Measurements from ENCODE around the gene LAMB4. TPM values are rescaled to one million over a fixed set of nuclear protein-coding genes. Genes with fewer than 3 reads are reported as not detected.

LAMB4 gene
- total and polyA plus RNA-seq, 2 of the 8 experiments (the other 6 are each of a cell fraction or from before 2014, with no cell fraction given): not detected

- no peak overlapping the region for H2BK15ac ChIP-seq (ENCODE audit: low read length)
- H4K5ac ChIP-seq (ENCODE audit: insufficient read length, low read depth, low read length): no peak overlapping the region
- no peak overlapping the region for H4K91ac ChIP-seq (replicated peaks; ENCODE audit: insufficient read length, low read length)
- no peak overlapping the region for H3K23ac ChIP-seq (ENCODE audit: insufficient read length)
- no peaks in the 10 kb centered on the region for H3K9me3 ChIP-seq (ENCODE audit: insufficient read depth in 2 of 2, low read depth in 1 of 2, low read length in 1 of 2)
- no peak overlapping the region for H3K9ac ChIP-seq (replicated peaks in 1 of 4; ENCODE audit: extremely low read depth in 1 of 4, low read depth in 3 of 4, low read length in 3 of 4)
- H3K4ac ChIP-seq (replicated peaks; ENCODE audit: insufficient read length, low read depth, low read length): no peak overlapping the region
- H3K4me1 ChIP-seq (replicated peaks in 1 of 4; ENCODE audit: control insufficient read depth in 3 of 4, insufficient read depth in 4 of 4, low read length in 3 of 4): peaks cover 0 to 5% (median 0%) of the 10 kb centered on the region in 4 experiments; a peak in 3 of 7 replicates
- H3K56ac ChIP-seq (replicated peaks; ENCODE audit: insufficient read length, low read depth, low read length): no peak overlapping the region
- H2AFZ ChIP-seq (ENCODE audit: low read length): no peak overlapping the region
- H3K18ac ChIP-seq (ENCODE audit: extremely low read depth, low read length): no peak overlapping the region
- no peaks in the 10 kb centered on the region for H3K36me3 ChIP-seq (ENCODE audit: control insufficient read depth in 2 of 4, insufficient read depth in 4 of 4, low read length in 3 of 4)
- no peak overlapping the region for H3K14ac ChIP-seq (ENCODE audit: insufficient read length)
- CTCF ChIA-PET (ENCODE audit: partially characterized antibody): interaction anchor here (1.1 to 1.6 kb wide), 2 partner anchors 36 to 45 kb away, joined by 4 to 9 read pairs; no protein-coding TSS in a partner anchor
- no peak overlapping the region for H4K8ac ChIP-seq (ENCODE audit: extremely low read depth, insufficient read depth, low read length)
- POLR2A ChIA-PET (ENCODE audit: partially characterized antibody): no interaction called here
- no peaks in the 10 kb centered on the region for H3K79me1 ChIP-seq (ENCODE audit: low read depth, low read length)
- WGBS, 2 experiments (ENCODE audit: extremely low coverage in 1 of 2, insufficient coverage in 1 of 2, insufficient read length in 1 of 2, insufficient replicate concordance in 2 of 2, low coverage in 1 of 2, low lambda C conversion rate in 2 of 2, missing lambda C conversion rate in 1 of 2): 87% methylated on average over 6 of the region's 6 CpGs; no CpG with 5 or more reads in 1 of the 2 experiments
- H3K27me3 ChIP-seq (replicated peaks in 1 of 4; ENCODE audit: control insufficient read depth in 3 of 4, extremely low read depth in 1 of 4, insufficient read depth in 3 of 4, low read length in 3 of 4): no peaks in the 10 kb centered on the region
- H2BK5ac ChIP-seq (ENCODE audit: low read depth, low read length): no peak overlapping the region
- H4K20me1 ChIP-seq (replicated peaks in 1 of 2; ENCODE audit: control insufficient read depth in 1 of 2, insufficient read depth in 2 of 2, low read length in 2 of 2): no peaks in the 10 kb centered on the region
- FAIRE-seq (no peak), DNase-seq (ENCODE audit: low read depth in 1 of 2, low spot score in 2 of 2) (no peak)
- H3K4me3 ChIP-seq (ENCODE audit: extremely low read depth in 1 of 4, insufficient read depth in 2 of 4, low read depth in 3 of 4, low read length in 4 of 4): no peak overlapping the region
- H2BK120ac ChIP-seq (replicated peaks; ENCODE audit: low read depth, low read length): no peak overlapping the region
- H2AK5ac ChIP-seq (ENCODE audit: low read depth, low read length): no peak overlapping the region
- no peaks in the 10 kb centered on the region for H3K23me2 ChIP-seq (ENCODE audit: low read depth, low read length)
- no peaks in the 10 kb centered on the region for H3K79me2 ChIP-seq (ENCODE audit: control insufficient read depth in 1 of 2, insufficient read depth in 2 of 2, low read length in 2 of 2)
- H3K4me2 ChIP-seq (ENCODE audit: insufficient read depth in 1 of 2, low read depth in 2 of 2, low read length in 2 of 2): no peak overlapping the region
- no peak overlapping the region for H2BK20ac ChIP-seq (ENCODE audit: low read length)
- no peak overlapping the region for H2BK12ac ChIP-seq (ENCODE audit: low read depth, low read length)
- no peak overlapping the region for H3K27ac ChIP-seq (ENCODE audit: low read depth, low read length)
- TF ChIP-seq SIN3A (conservative IDR thresholded peaks at IDR 0.05 in 1 of 2, IDR thresholded peaks at IDR 0.05 in 1 of 2; ENCODE audit: low read depth in 1 of 2, low read length in 2 of 2) (no peak), JUN (IDR thresholded peaks at IDR 0.05; ENCODE audit: low read depth, low read length) (no peak), SUZ12 (IDR thresholded peaks at IDR 0.05; ENCODE audit: low read length) (no peak), GTF2F1 (IDR thresholded peaks at IDR 0.05; ENCODE audit: borderline replicate concordance, low read depth, low read length) (no peak), ATF3 (IDR thresholded peaks at IDR 0.05; ENCODE audit: insufficient read depth, low read depth, low read length) (no peak), HDAC2 (IDR thresholded peaks at IDR 0.05; ENCODE audit: borderline replicate concordance in 1 of 2, low read depth in 2 of 2, low read length in 2 of 2) (no peak), SIX5 (IDR thresholded peaks at IDR 0.05; ENCODE audit: low read depth, low read length) (no peak), BRCA1 (IDR thresholded peaks at IDR 0.05; ENCODE audit: low read depth, low read length) (no peak), CHD2 (IDR thresholded peaks at IDR 0.05; ENCODE audit: low read length) (no peak), RBBP5 (IDR thresholded peaks at IDR 0.05; ENCODE audit: borderline replicate concordance, low read depth, low read length) (no peak), CBX8 (IDR thresholded peaks at IDR 0.05; ENCODE audit: borderline replicate concordance, low read depth, low read length) (no peak), CTBP2 (IDR thresholded peaks at IDR 0.05; ENCODE audit: borderline replicate concordance, insufficient read depth, insufficient read length, low read length) (no peak), ZNF274 (IDR thresholded peaks at IDR 0.05; ENCODE audit: borderline replicate concordance, extremely low read depth, low read length) (no peak), CBX5 (IDR thresholded peaks at IDR 0.05; ENCODE audit: low read depth, low read length) (no peak)
These were observed 19.7 kb upstream of the LAMB4 start for GRCh38 chr7:108149908-108150307.

Data from H1 (cell line).